Measurements from ENCODE around the gene CAMKMT. TPM values are rescaled to one million over a fixed set of nuclear protein-coding genes. Genes with fewer than 3 reads are reported as not detected.

The CAMKMT gene
- total and polyA plus RNA-seq, 8 donors, result 8.3 to 17.5 (median 11.5) TPM

DNA sequence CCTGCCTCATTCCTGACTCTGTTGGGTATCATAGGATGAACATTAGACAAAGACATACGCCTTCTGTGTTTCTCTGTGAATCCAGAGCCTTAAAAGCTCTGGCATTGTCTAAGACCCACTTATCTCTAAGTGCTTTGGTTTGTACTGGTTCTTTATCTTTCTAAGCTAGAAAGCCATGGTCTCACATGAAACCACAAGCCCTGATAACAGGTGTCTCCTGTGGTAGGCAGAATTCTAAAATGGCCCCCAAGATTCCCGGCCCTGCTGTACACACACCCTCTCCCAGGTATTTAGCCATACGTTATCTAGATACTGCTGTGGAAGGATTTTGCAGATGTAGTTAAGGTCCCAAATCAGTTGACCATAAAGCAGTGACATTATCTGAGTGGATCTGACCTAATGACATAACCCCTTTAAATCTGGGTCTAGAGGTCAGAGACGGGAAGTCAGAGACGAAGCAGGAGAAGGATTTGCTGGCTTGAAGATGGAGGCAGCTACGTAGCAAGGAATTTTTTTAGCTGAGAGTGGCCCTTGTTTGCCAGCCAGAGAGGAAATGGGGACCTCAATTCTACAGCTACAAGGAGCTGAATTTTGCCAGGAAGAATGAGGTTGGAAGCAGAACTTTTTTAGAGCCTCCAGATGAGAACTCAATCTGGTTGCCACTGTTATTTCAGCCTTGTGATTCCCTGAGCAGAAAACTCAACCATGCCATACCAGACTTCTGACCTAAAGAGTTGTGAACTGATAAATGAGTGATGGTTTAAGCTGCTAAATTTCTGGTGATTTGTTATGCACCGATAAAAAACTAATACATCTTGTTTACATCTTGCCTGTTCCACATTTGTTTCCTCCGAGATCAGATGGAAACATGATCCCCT lies 186.7 kb downstream of the CAMKMT start:
- Histone ChIP-seq H3K27me3 (no peaks in the 10 kb centered on the region), H3K9me3 (no peaks in the 10 kb centered on the region), H3K27ac (no peak overlapping the region), H3K36me3 (no peaks in the 10 kb centered on the region), H3K4me1 (no peaks in the 10 kb centered on the region), H3K4me3 (no peak overlapping the region)
- intact Hi-C loops (cut with DNase I), result no loop called here
- TF ChIP-seq, protein P1, sequence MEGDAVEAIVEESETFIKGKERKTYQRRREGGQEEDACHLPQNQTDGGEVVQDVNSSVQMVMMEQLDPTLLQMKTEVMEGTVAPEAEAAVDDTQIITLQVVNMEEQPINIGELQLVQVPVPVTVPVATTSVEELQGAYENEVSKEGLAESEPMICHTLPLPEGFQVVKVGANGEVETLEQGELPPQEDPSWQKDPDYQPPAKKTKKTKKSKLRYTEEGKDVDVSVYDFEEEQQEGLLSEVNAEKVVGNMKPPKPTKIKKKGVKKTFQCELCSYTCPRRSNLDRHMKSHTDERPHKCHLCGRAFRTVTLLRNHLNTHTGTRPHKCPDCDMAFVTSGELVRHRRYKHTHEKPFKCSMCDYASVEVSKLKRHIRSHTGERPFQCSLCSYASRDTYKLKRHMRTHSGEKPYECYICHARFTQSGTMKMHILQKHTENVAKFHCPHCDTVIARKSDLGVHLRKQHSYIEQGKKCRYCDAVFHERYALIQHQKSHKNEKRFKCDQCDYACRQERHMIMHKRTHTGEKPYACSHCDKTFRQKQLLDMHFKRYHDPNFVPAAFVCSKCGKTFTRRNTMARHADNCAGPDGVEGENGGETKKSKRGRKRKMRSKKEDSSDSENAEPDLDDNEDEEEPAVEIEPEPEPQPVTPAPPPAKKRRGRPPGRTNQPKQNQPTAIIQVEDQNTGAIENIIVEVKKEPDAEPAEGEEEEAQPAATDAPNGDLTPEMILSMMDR (IDR thresholded peaks at IDR 0.05), result no peak
- ATAC-seq (no peak), DNase-seq (no peak)

DNA sequence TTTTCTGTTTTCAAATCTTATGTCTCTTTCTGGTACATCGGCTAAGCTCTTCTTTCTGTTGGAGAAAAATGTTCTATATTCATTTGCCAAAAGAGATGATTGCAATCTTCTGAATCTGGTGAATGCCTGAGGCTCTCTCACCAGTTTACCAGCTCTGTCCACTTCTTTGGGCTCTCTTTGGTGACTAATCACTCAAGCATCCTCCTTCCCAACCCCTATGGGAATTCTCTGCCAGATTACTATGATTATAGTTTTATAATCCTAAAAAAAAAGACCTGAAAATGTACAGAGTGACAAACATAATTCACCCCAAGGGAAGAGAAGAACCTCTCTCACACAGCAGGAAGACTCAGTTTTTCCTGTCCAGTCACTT lies 187.3 kb downstream of the CAMKMT start:
- Histone ChIP-seq H3K4me3 (no peak overlapping the region), H3K9me3 (no peaks in the 10 kb centered on the region), H3K4me1 (no peaks in the 10 kb centered on the region), H3K36me3 (no peaks in the 10 kb centered on the region), H3K27ac (no peak overlapping the region), H3K27me3 (no peaks in the 10 kb centered on the region)
- TF ChIP-seq, protein P1 (IDR thresholded peaks at IDR 0.05), result no peak
- ATAC-seq (no peak), DNase-seq (no peak)
- intact Hi-C loops (cut with DNase I), result no loop called here

DNA sequence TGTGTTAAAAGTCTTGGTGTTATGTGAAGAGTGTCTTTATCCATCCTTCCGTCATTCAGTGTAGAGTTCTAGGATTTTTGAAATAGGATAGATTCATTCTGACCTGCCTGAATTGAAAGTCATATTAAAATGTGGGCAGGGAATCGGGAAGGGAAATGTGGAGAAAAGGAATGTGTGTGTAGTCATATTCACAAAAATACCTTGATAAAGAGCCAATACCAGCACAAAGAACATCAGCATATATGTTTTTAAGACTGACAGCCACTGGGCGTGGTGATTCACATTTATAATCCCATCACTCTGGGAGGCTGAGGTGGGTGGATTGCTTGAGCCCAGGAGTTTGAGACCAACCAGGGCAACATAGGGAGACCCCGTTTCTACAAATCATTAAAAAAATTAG lies 188.1 kb downstream of the CAMKMT start:
- Histone ChIP-seq H3K27me3 (no peaks in the 10 kb centered on the region), H3K9me3 (no peaks in the 10 kb centered on the region), H3K4me3 (no peak overlapping the region), H3K4me1 (no peaks in the 10 kb centered on the region), H3K27ac (no peak overlapping the region), H3K36me3 (no peaks in the 10 kb centered on the region)
- TF ChIP-seq, protein P1 (IDR thresholded peaks at IDR 0.05), result no peak
- ATAC-seq (no peak), DNase-seq (no peak)
- intact Hi-C loops (cut with DNase I), result no loop called here

DNA sequence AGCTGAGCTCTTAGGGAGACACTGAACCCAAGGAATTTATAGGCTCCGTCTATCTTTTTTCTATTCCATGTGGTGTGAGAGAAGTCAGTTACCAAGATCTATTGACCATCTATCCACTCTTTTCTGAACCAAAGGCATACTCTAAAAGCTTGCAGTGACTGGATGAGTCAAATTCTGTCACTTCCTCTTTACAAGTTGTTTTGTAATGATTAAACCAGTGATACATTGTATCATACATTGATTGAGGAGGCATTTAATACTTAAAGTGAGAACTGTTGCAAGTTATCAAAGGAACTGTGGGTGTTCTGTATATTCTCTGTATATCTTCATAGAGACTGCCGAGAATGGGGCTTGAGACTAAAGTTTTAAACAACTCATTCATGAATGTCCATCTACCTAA lies 188.8 kb downstream of the CAMKMT start:
- intact Hi-C loops (cut with DNase I), result no loop called here
- H3K27ac ChIP-seq, result no peak overlapping the region
- no peaks in the 10 kb centered on the region for H3K9me3 ChIP-seq
- no peaks in the 10 kb centered on the region for H3K36me3 ChIP-seq
- no peak for ATAC-seq
- no peak overlapping the region for H3K4me3 ChIP-seq
- TF ChIP-seq, protein P1 (IDR thresholded peaks at IDR 0.05), result no peak
- no peaks in the 10 kb centered on the region for H3K27me3 ChIP-seq
- H3K4me1 ChIP-seq, result no peaks in the 10 kb centered on the region
- DNase-seq, result no peak

DNA sequence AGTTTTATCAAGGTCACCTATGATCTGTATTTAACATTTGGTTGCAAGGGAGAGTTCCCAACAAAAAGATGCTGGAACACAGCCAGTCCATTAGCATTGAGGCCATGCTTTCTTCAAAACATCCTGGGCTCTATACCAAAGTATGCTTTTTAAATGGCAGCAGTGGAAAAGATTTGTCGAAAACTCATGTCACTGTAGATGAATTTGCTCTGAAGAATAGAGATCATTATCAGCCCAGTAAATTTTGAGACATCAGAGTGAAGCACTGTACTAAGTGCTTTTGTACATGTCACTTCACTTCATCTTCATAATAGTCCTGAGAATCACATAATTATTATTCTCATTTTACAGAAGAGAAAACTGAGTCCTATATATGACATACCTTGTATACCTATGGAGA lies 189.8 kb downstream of the CAMKMT start:
- Histone ChIP-seq H3K36me3 (no peaks in the 10 kb centered on the region), H3K27ac (no peak overlapping the region), H3K4me1 (no peaks in the 10 kb centered on the region), H3K9me3 (no peaks in the 10 kb centered on the region), H3K27me3 (no peaks in the 10 kb centered on the region), H3K4me3 (no peak overlapping the region)
- intact Hi-C loops (cut with DNase I), result no loop called here
- no peak for ATAC-seq
- TF ChIP-seq, protein P1 (IDR thresholded peaks at IDR 0.05), result no peak
- no peak for DNase-seq
